ENCODE results near the gene PSMA7. TPM values are rescaled to one million over a fixed set of nuclear protein-coding genes. Genes with fewer than 3 reads are reported as not detected.

Gene PSMA7
- total and polyA plus RNA-seq, 2 of the 8 experiments (the other 6 are each of a cell fraction or from before 2014, with no cell fraction given): 361 to 648 TPM

- Histone ChIP-seq H3K9me3 (ENCODE audit: insufficient read depth in 2 of 2, low read depth in 1 of 2, low read length in 1 of 2) (peaks cover under 1 to 5% of the 10 kb centered on the region in 2 experiments; a peak in 2 of 4 replicates), H3K18ac (ENCODE audit: extremely low read depth, low read length) (no peak overlapping the region), H3K79me1 (ENCODE audit: low read depth, low read length) (no peaks in the 10 kb centered on the region), H3K4me2 (ENCODE audit: insufficient read depth in 1 of 2, low read depth in 2 of 2, low read length in 2 of 2) (no peak overlapping the region), H3K4me1 (replicated peaks in 1 of 4; ENCODE audit: control insufficient read depth in 3 of 4, insufficient read depth in 4 of 4, low read length in 3 of 4) (no peaks in the 10 kb centered on the region; a peak in 1 of 7 replicates), H3K23me2 (ENCODE audit: low read depth, low read length) (peaks cover 4% of the 10 kb centered on the region; the same call in 1 of the 2 replicates), H3K4me3 (ENCODE audit: extremely low read depth in 1 of 4, insufficient read depth in 2 of 4, low read depth in 3 of 4, low read length in 4 of 4) (no peak overlapping the region), H3K56ac (replicated peaks; ENCODE audit: insufficient read length, low read depth, low read length) (no peak overlapping the region), H4K5ac (ENCODE audit: insufficient read length, low read depth, low read length) (no peak overlapping the region), H3K27ac (ENCODE audit: low read depth, low read length) (no peak overlapping the region), H4K91ac (replicated peaks; ENCODE audit: insufficient read length, low read length) (no peak overlapping the region), H3K79me2 (ENCODE audit: control insufficient read depth in 1 of 2, insufficient read depth in 2 of 2, low read length in 2 of 2) (no peaks in the 10 kb centered on the region), H3K9ac (replicated peaks in 1 of 4; ENCODE audit: extremely low read depth in 1 of 4, low read depth in 3 of 4, low read length in 3 of 4) (no peak overlapping the region), H3K27me3 (replicated peaks in 1 of 4; ENCODE audit: control insufficient read depth in 3 of 4, extremely low read depth in 1 of 4, insufficient read depth in 3 of 4, low read length in 3 of 4) (peaks cover 0 to 3% (median under 1%) of the 10 kb centered on the region in 4 experiments; a peak in 2 of 7 replicates), H2AFZ (ENCODE audit: low read length) (no peak overlapping the region), H4K8ac (ENCODE audit: extremely low read depth, insufficient read depth, low read length) (no peak overlapping the region), H3K36me3 (ENCODE audit: control insufficient read depth in 2 of 4, insufficient read depth in 4 of 4, low read length in 3 of 4) (no peaks in the 10 kb centered on the region), H2BK5ac (ENCODE audit: low read depth, low read length) (no peak overlapping the region), H3K14ac (ENCODE audit: insufficient read length) (no peak overlapping the region), H4K20me1 (replicated peaks in 1 of 2; ENCODE audit: control insufficient read depth in 1 of 2, insufficient read depth in 2 of 2, low read length in 2 of 2) (no peaks in the 10 kb centered on the region), H2BK120ac (replicated peaks; ENCODE audit: low read depth, low read length) (no peak overlapping the region), H2BK15ac (ENCODE audit: low read length) (no peak overlapping the region), H2BK12ac (ENCODE audit: low read depth, low read length) (no peak overlapping the region), H3K23ac (ENCODE audit: insufficient read length) (no peak overlapping the region), H2BK20ac (ENCODE audit: low read length) (no peak overlapping the region), H3K4ac (replicated peaks; ENCODE audit: insufficient read length, low read depth, low read length) (no peak overlapping the region), H2AK5ac (ENCODE audit: low read depth, low read length) (no peak overlapping the region)
- TF ChIP-seq RNF2 (IDR thresholded peaks at IDR 0.05; ENCODE audit: borderline replicate concordance, low read depth, low read length, missing control alignments, poor library complexity, severe bottlenecking) (no peak), SAP30 (IDR thresholded peaks at IDR 0.05; ENCODE audit: insufficient read depth, insufficient replicate concordance, low read length) (no peak), CHD2 (IDR thresholded peaks at IDR 0.05; ENCODE audit: low read length) (no peak), GABPA (IDR thresholded peaks at IDR 0.05; ENCODE audit: borderline replicate concordance, insufficient read depth, low read length) (no peak), JUN (IDR thresholded peaks at IDR 0.05; ENCODE audit: low read depth, low read length) (no peak), CREB1 (IDR thresholded peaks at IDR 0.05) (no peak)
- WGBS, 2 experiments (ENCODE audit: extremely low coverage in 1 of 2, insufficient coverage in 1 of 2, insufficient read length in 1 of 2, insufficient replicate concordance in 2 of 2, low coverage in 1 of 2, low lambda C conversion rate in 2 of 2, missing lambda C conversion rate in 1 of 2): 94% methylated on average over 4 of the region's 4 CpGs; no CpG with 5 or more reads in 1 of the 2 experiments
- ChIA-PET CTCF (ENCODE audit: partially characterized antibody) (interaction anchor here (1.2 kb wide), 2 partner anchors 11 to 14 kb away, joined by 3 read pairs; no protein-coding TSS in a partner anchor), POLR2A (ENCODE audit: partially characterized antibody) (interaction anchor here (4.4 kb wide), 1 partner anchor 33 kb away, joined by 30 read pairs; no protein-coding TSS in a partner anchor)
- FAIRE-seq (no peak), DNase-seq (ENCODE audit: low read depth in 1 of 2, low spot score in 2 of 2) (no peak)
Observed at GRCh38 chr20:62101078-62101477, 42.1 kb downstream of the PSMA7 start.
